Measurements from ENCODE around the gene ATP6V0E1.

GRCh38 chr5:173015598-173016455 lies 32.3 kb downstream of the ATP6V0E1 start:
- TF ChIP-seq JUNB (IDR thresholded peaks at IDR 0.05; ENCODE audit: unreplicated experiment): no peak
- TF ChIP-seq EZH2phosphoT487 (IDR thresholded peaks at IDR 0.05; ENCODE audit: unreplicated experiment): no peak
- TF ChIP-seq CTCF (conservative IDR thresholded peaks at IDR 0.05; ENCODE audit: low read depth in 2 of 2): no peak
- TF ChIP-seq CREB1 (CRISPR knock-in tag; IDR thresholded peaks at IDR 0.05; ENCODE audit: low read depth): no peak
- no peak for TF ChIP-seq REST (IDR thresholded peaks at IDR 0.05; ENCODE audit: unreplicated experiment)
- no peak for TF ChIP-seq ZNF331 (CRISPR knock-in tag; IDR thresholded peaks at IDR 0.05; ENCODE audit: low read depth)
- no peak for TF ChIP-seq EZH2 (IDR thresholded peaks at IDR 0.05; ENCODE audit: low read depth, unreplicated experiment)
- no peak for TF ChIP-seq ZNF114 (CRISPR knock-in tag; IDR thresholded peaks at IDR 0.05)
- no peak for TF ChIP-seq POLR2AphosphoS5 (IDR thresholded peaks at IDR 0.05; ENCODE audit: low read depth)
- no peak for TF ChIP-seq ETS1 (IDR thresholded peaks at IDR 0.05)
- TF ChIP-seq NANOG (IDR thresholded peaks at IDR 0.05; ENCODE audit: borderline replicate concordance): no peak
- no peak for TF ChIP-seq STAT1 (IDR thresholded peaks at IDR 0.05; ENCODE audit: unreplicated experiment)
- no peak for TF ChIP-seq ZNF462 (CRISPR knock-in tag; IDR thresholded peaks at IDR 0.05)

Data from GM23338 (cell line).